ENCODE results near the gene EPO. TPM values are rescaled to one million over a fixed set of nuclear protein-coding genes. Genes with fewer than 3 reads are reported as not detected.

Gene EPO
- total RNA-seq, 1 experiment from 2014 or later: 0.30 TPM

- ChIA-PET RAD21 (ENCODE audit: low non-redundant PET in 1 of 2, low total read pairs in 2 of 2, uncharacterized antibody in 2 of 2, unreplicated experiment in 2 of 2) (no interaction called here), POLR2A (interaction anchor here (0.5 kb wide), 1 partner anchor 47 kb away, joined by 4 read pairs; no protein-coding TSS in a partner anchor), CTCF (interaction anchor here (1.0 to 1.3 kb wide), 2 partner anchors 10 to 47 kb away, joined by 3 to 4 read pairs; no protein-coding TSS in a partner anchor)
- Histone ChIP-seq H2AFZ (ENCODE audit: low read depth, low read length, poor library complexity, severe bottlenecking) (no peak overlapping the region), H3K79me2 (ENCODE audit: insufficient read depth, low read length) (peaks cover 12% of the 10 kb centered on the region), H3K4me2 (ENCODE audit: low read length) (no peak overlapping the region), H3K27ac (ENCODE audit: low read depth, low read length) (0 out of 2 replicates have a peak overlapping the region, but pooled peaks have one; percentile 9), H3K36me3 (ENCODE audit: control insufficient read depth in 1 of 2, insufficient read depth in 2 of 2, low read length in 2 of 2) (peaks cover 20 to 23% of the 10 kb centered on the region in 2 experiments; a peak in 3 of 4 replicates), H4K20me1 (ENCODE audit: insufficient read depth) (no peaks in the 10 kb centered on the region), H3K4me1 (ENCODE audit: control insufficient read depth in 1 of 2, insufficient read depth in 2 of 2, low read length in 2 of 2) (peaks cover 0 to 5% of the 10 kb centered on the region in 2 experiments; a peak in 1 of 4 replicates), H3K4me3 (replicated peaks in 1 of 2; ENCODE audit: low read depth in 1 of 2, low read length in 2 of 2) (no peak overlapping the region), H3K27me3 (ENCODE audit: insufficient read depth, low read length) (no peaks in the 10 kb centered on the region), H3K9me3 (ENCODE audit: control insufficient read depth in 1 of 2, insufficient read depth in 1 of 2, low read depth in 1 of 2, low read length in 2 of 2) (no peaks in the 10 kb centered on the region), H3K9me2 (ENCODE audit: insufficient read depth) (no peaks in the 10 kb centered on the region), H3K9ac (ENCODE audit: low read length) (no peak overlapping the region)
- DNase-seq (ENCODE audit: low read depth, low spot score) (no peak), ATAC-seq (no peak)
- intact Hi-C loops (cut with micrococcal nuclease): no loop called here
- BruUV-seq (replicated peaks): TSS peak; percentile 31
- TF ChIP-seq FOSL1 (IDR thresholded peaks at IDR 0.05; ENCODE audit: low read depth) (no peak), CEBPB (IDR thresholded peaks at IDR 0.05; ENCODE audit: low read depth) (no peak), POLR2AphosphoS5 (IDR thresholded peaks at IDR 0.05; ENCODE audit: low read depth, low read length) (peak; percentile 37; the same call in 1 of the 2 replicates)
These were observed 39.5 kb upstream of the EPO start for GRCh38 chr7:100680576-100681271.

- no peaks in the 10 kb centered on the region for H3K27me3 ChIP-seq (ENCODE audit: insufficient read depth, low read length)
- H3K9me3 ChIP-seq (ENCODE audit: control insufficient read depth in 1 of 2, insufficient read depth in 1 of 2, low read depth in 1 of 2, low read length in 2 of 2): no peaks in the 10 kb centered on the region
- no peak overlapping the region for H2AFZ ChIP-seq (ENCODE audit: low read depth, low read length, poor library complexity, severe bottlenecking)
- ChIA-PET POLR2A (no interaction called here), RAD21 (ENCODE audit: low non-redundant PET in 1 of 2, low total read pairs in 2 of 2, uncharacterized antibody in 2 of 2, unreplicated experiment in 2 of 2) (no interaction called here), CTCF (interaction anchor here (1.3 kb wide), 1 partner anchor 48 kb away, joined by 3 read pairs; no protein-coding TSS in a partner anchor)
- DNase-seq (ENCODE audit: low read depth, low spot score) (no peak), ATAC-seq (no peak)
- H4K20me1 ChIP-seq (ENCODE audit: insufficient read depth): no peaks in the 10 kb centered on the region
- no peak overlapping the region for H3K9ac ChIP-seq (ENCODE audit: low read length)
- no TSS peak for BruUV-seq (replicated peaks)
- TF ChIP-seq RAD21 (IDR thresholded peaks at IDR 0.05; ENCODE audit: low read depth) (no peak), SP1 (IDR thresholded peaks at IDR 0.05; ENCODE audit: low read depth) (no peak), ELF1 (IDR thresholded peaks at IDR 0.05; ENCODE audit: borderline replicate concordance, low read depth) (no peak), TCF7L2 (IDR thresholded peaks at IDR 0.05; ENCODE audit: borderline replicate concordance, extremely low read depth, insufficient read depth, insufficient read length) (no peak), SRF (IDR thresholded peaks at IDR 0.05; ENCODE audit: low read depth) (no peak), CEBPB (IDR thresholded peaks at IDR 0.05; ENCODE audit: low read depth) (no peak)
- H3K36me3 ChIP-seq (ENCODE audit: control insufficient read depth in 1 of 2, insufficient read depth in 2 of 2, low read length in 2 of 2): peaks cover 24 to 29% of the 10 kb centered on the region in 2 experiments; a peak in 3 of 4 replicates
- intact Hi-C loops (cut with micrococcal nuclease): no loop called here
- H3K4me3 ChIP-seq (replicated peaks in 1 of 2; ENCODE audit: low read depth in 1 of 2, low read length in 2 of 2): no peak overlapping the region
- H3K4me2 ChIP-seq (ENCODE audit: low read length): no peak overlapping the region
- peaks cover 3% of the 10 kb centered on the region for H3K79me2 ChIP-seq (ENCODE audit: insufficient read depth, low read length)
- no peaks in the 10 kb centered on the region for H3K9me2 ChIP-seq (ENCODE audit: insufficient read depth)
- peaks cover 0 to 5% of the 10 kb centered on the region in 2 experiments; a peak in 1 of 4 replicates for H3K4me1 ChIP-seq (ENCODE audit: control insufficient read depth in 1 of 2, insufficient read depth in 2 of 2, low read length in 2 of 2)
- no peak overlapping the region for H3K27ac ChIP-seq (ENCODE audit: low read depth, low read length)
These were observed 38.6 kb upstream of the EPO start for GRCh38 chr7:100681491-100682227.
